Fibroblast of the aortic adventitia (primary cell): Measurements from ENCODE around the gene HEATR5A. TPM values are rescaled to one million over a fixed set of nuclear protein-coding genes. Genes with fewer than 3 reads are reported as not detected.
A peak's percentile ranks its signal among the peaks of the same experiment; 100 is the strongest.

Experiments used
- DNase-seq: peaks from one replicate; pipeline ENCODE4 v3.0.0-alpha.2; 2010; ENCODE audit warnings: low read depth
- H3K4me3 ChIP-seq: 2 replicates; pipeline ENCODE4 v1.5.1; 2011; ENCODE audit warnings: low read depth, mild to moderate bottlenecking, control low read depth, low read length, moderate library complexity
- CTCF ChIP-seq: IDR thresholded peaks from 2 replicates; pipeline ENCODE4 v1.5.1; 2011; ENCODE audit warnings: mild to moderate bottlenecking, low read length, control low read depth, inconsistent platforms; ENCODE audit not compliant: insufficient read depth
- total RNA-seq: library from RNA; depleted of rRNA; stranded (reverse); fragments of >200 nt; gene quantifications from 2 replicates; pipeline ENCODE4 v1.2.3, GENCODE V29; 2012; ENCODE audit warnings: low replicate concordance

HEATR5A gene
- total RNA-seq, 1 donor: 52.4 TPM

GRCh38 chr14:31402764-31403439 lies 17.4 kb downstream of the HEATR5A start:
- TF ChIP-seq CTCF: no peak
- H3K4me3 ChIP-seq: no peak overlapping the region
- no peak for DNase-seq

GRCh38 chr14:31401369-31401932 lies 18.9 kb downstream of the HEATR5A start:
- no peak for TF ChIP-seq CTCF
- no peak overlapping the region for H3K4me3 ChIP-seq
- DNase-seq: no peak

- H3K4me3 ChIP-seq: no peak overlapping the region
- TF ChIP-seq CTCF: no peak
- no peak for DNase-seq
These were observed 20.2 kb downstream of the HEATR5A start for GRCh38 chr14:31400031-31400638.

GRCh38 chr14:31395572-31396205 lies 24.7 kb downstream of the HEATR5A start:
- TF ChIP-seq CTCF: no peak
- no peak overlapping the region for H3K4me3 ChIP-seq
- DNase-seq: no peak

GRCh38 chr14:31395119-31395518 lies 25.2 kb downstream of the HEATR5A start:
- H3K4me3 ChIP-seq: no peak overlapping the region
- no peak for DNase-seq
- no peak for TF ChIP-seq CTCF

GRCh38 chr14:31391977-31392503 lies 28.3 kb downstream of the HEATR5A start:
- H3K4me3 ChIP-seq: no peak overlapping the region
- TF ChIP-seq CTCF: no peak

More at GRCh38 chr14:31391977-31392503, 28.3 kb downstream of the HEATR5A start:
- DNase-seq: peak; percentile 9
